K562 (cell line): Measurements from ENCODE around the gene IP6K2. TPM values are rescaled to one million over a fixed set of nuclear protein-coding genes. Genes with fewer than 3 reads are reported as not detected.

Experiments
- AFF4 ChIP-seq: sonication (generic); formaldehyde crosslinking; IDR thresholded peaks from 2 replicates; pipeline ENCODE4 v1.8.0; 2023; ENCODE audit warnings: mild to moderate bottlenecking, missing genetic modification reagents
- ATF2 ChIP-seq: sonication (generic); formaldehyde crosslinking; IDR thresholded peaks from 2 replicates; pipeline ENCODE4 v1.8.1; 2022; ENCODE audit warnings: missing genetic modification reagents
- C11orf30 ChIP-seq: fragments of 450-650 bp; IDR thresholded peaks from 2 replicates; pipeline ENCODE4 v1.6.1; 2016; ENCODE audit warnings: low read depth, mild to moderate bottlenecking
- CUX1 ChIP-seq: fragments of 200-800 bp; sonication (Bioruptor generic); IDR thresholded peaks from 2 replicates; pipeline ENCODE4 v1.6.1; 2016; ENCODE audit warnings: missing genetic modification characterization, missing compliant biosample characterization
- DLX4 ChIP-seq: fragments of 250-450 bp; sonication (Bioruptor Pico); IDR thresholded peaks from 2 replicates; pipeline ENCODE4 v1.6.1; 2021; ENCODE audit warnings: mild to moderate bottlenecking
- NCOA1 ChIP-seq: fragments of 450-650 bp; IDR thresholded peaks from 2 replicates; pipeline ENCODE4 v1.6.1; 2016; ENCODE audit warnings: low read depth
- NR1H2 ChIP-seq: sonication (generic); formaldehyde crosslinking; IDR thresholded peaks from 2 replicates; pipeline ENCODE4 v1.4.0; 2020; ENCODE audit warnings: mild to moderate bottlenecking, missing genetic modification reagents
- POLR2B ChIP-seq: fragments of 450-650 bp; IDR thresholded peaks from 2 replicates; pipeline ENCODE4 v1.6.1; 2018; ENCODE audit warnings: low read depth; ENCODE audit not compliant: partially characterized antibody
- SRF ChIP-seq, 2 experiments: fragments of 250-450, 450-650 bp in 1 of 2; sonication (Bioruptor Pico) in 1 of 2; sonication (generic) in 1 of 2; formaldehyde crosslinking; IDR thresholded peaks; 2 replicates each; pipeline versions ENCODE4 v1.5.0 to v1.5.1; 2020 to 2022; ENCODE audit warnings: mild to moderate bottlenecking in 1 of 2, missing genetic modification reagents in 1 of 2
- TGIF2 ChIP-seq: sonication (generic); formaldehyde crosslinking; IDR thresholded peaks from 2 replicates; pipeline ENCODE4 v1.8.1; 2022; ENCODE audit warnings: mild to moderate bottlenecking, missing genetic modification reagents, moderate library complexity
- XRCC5 ChIP-seq: fragments of 200-400 bp; formaldehyde crosslinking; IDR thresholded peaks from 2 replicates; pipeline ENCODE4 v1.6.1; 2017; ENCODE audit warnings: low read depth, mild to moderate bottlenecking, low read length
- ZNF311 ChIP-seq: fragments of 250-450 bp; sonication (Bioruptor Pico); IDR thresholded peaks from 2 replicates; pipeline ENCODE4 v1.4.0; 2020; ENCODE audit warnings: mild to moderate bottlenecking, moderate library complexity
- ZNF431 ChIP-seq: sonication (generic); formaldehyde crosslinking; IDR thresholded peaks from 2 replicates; pipeline ENCODE4 v1.8.0; 2022; ENCODE audit warnings: mild to moderate bottlenecking, missing genetic modification reagents
- ZNF639 ChIP-seq, 2 experiments: fragments of 200-800 bp in 1 of 2; sonication (Bioruptor generic) in 1 of 2; sonication (generic) in 1 of 2; formaldehyde crosslinking in 1 of 2; IDR thresholded peaks in 1 of 2; conservative IDR thresholded peaks in 1 of 2; 2 replicates each; pipeline versions ENCODE4 v1.5.0 to v1.6.1; 2016 to 2020; ENCODE audit warnings: missing compliant biosample characterization in 1 of 2, missing genetic modification characterization in 1 of 2, missing genetic modification reagents in 1 of 2
- polyA plus RNA-seq, 8 experiments: library from polyadenylated mRNA; depleted of rRNA in 4 of 8; stranded (reverse) in 5 of 8; unstranded in 3 of 8; fragments of >200 nt; fragmentation: Nextera tagmentation in 2 of 8; fragmentation: Illumina TruSeq in 1 of 8; extraction: Ambion mirVana in 2 of 8; extraction: Trizol in 1 of 8; gene quantifications; 2 replicates each; pipeline versions ENCODE4 v1.2.1 to v1.2.3, GENCODE V29; 2011 to 2014; ENCODE audit warnings: inconsistent platforms in 1 of 8, missing spikeins in 1 of 8
- total RNA-seq, 7 experiments: library from RNA; depleted of rRNA in 6 of 7; stranded (reverse); fragments of >200 nt in 6 of 7; fragmentation: Illumina TruSeq in 2 of 7; extraction: Trizol in 2 of 7; gene quantifications; 2 replicates each; pipeline versions ENCODE4 v1.2.1 to v1.2.3, GENCODE V29; 2011 to 2021; ENCODE audit warnings: low replicate concordance in 1 of 7

Gene IP6K2
- total and polyA plus RNA-seq, 9 of the 15 experiments (the other 6 are each of a cell fraction or from before 2014, with no cell fraction given), result 19.6 to 78.1 (median 48.0) TPM

GRCh38 chr3:48661501-48662144 is 55.4 kb downstream of the IP6K2 start (continued):
- TF ChIP-seq XRCC5 (0 out of 2 replicates have a peak, but pooled peaks have one; percentile 64), DLX4 (CRISPR knock-in tag) (no peak), SRF (CRISPR knock-in tag; IDR thresholded peaks at IDR 0.05) (peak in 1 of 2 experiments; percentile 97; a peak in 2 of 4 replicates), AFF4 (CRISPR knock-in tag) (peak; percentile 99), ZNF311 (CRISPR knock-in tag) (peak; percentile 61; the same call in 1 of the 2 replicates), TGIF2 (CRISPR knock-in tag) (peak; percentile 99), C11orf30 (no peak), NR1H2 (CRISPR knock-in tag) (peak; percentile 98), POLR2B (no peak), ATF2 (peak; percentile 93), CUX1 (peak; percentile 58; the same call in 1 of the 2 replicates), ZNF639 (CRISPR knock-in tag; conservative IDR thresholded peaks at IDR 0.05 in 1 of 2, IDR thresholded peaks at IDR 0.05 in 1 of 2) (peak; percentile 82 to 98), ZNF431 (CRISPR knock-in tag) (peak; percentile 90), NCOA1 (peak; percentile 100)
